DMS114 treated with DMSO at 0.1 percent for 48 hours (cell line): ENCODE data around the gene ZNF366.

Experiments
- DNase-seq: peaks from one replicate; lab custom pipeline; 2025; ENCODE audit not compliant: unreplicated experiment; lab: John Stamatoyannopoulos, UW

The ZNF366 gene

DNA sequence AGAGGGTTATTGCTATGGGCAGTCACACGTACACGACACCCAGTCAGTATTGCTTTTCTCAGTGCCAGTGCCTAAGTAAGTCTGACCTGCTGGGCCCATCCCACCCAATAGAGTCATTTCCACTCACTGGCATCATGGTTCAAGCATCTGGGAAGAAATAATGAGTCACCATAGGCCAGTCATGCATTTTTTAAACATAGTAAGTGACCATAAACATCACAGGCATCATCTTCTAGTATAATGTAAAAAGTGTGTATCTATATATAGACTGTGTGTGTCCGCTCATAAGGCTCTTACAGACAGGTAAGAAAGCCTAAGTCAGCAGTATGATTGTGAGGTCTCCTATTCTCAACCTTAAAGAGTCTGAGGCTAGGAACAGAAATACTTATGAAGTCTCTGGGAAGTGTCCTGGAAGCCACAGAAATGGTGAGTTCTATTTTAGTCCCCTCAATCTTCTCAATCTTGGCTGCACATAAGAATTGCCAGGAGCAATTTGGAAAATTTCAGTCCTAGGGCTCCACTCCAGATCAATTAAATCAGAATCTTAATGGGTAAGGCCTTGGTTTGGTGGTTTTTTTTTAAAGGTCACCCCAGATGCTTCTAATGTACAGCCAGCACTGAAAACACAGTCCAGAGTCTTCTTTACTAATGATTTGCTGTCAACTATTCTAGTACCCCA lies 65.2 kb downstream of the ZNF366 start:
- DNase-seq, result no peak

DNA sequence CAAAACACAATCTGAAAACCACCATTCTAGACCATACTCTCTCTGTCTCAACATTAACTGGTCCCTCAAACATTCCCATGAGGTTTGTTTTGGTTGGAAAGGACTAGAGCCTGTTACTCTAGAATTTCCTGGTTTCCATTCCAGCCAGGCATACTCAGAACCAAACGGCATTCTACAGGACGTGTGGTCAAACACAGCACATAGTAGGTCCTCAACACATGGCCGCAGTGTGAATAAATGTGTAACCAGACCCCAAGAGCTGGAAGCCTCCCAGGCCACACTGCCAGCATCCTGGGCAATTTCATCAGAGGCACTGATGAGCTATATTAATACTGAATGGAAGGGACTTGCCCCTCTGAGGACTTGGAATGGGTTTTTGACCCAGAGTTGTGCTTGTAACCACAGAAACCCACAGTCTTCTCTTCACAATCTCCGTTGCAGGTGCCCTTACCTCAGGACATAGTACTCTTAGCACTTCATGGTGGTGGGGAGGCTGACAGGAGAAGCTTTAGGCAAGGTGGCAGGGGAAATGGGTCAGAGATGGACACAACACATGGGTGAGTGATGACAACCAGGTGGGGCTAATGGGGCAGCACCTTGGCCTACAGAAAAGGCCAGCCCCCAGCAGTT lies 66.0 kb downstream of the ZNF366 start:
- no peak for DNase-seq

- DNase-seq, result no peak
These were observed 67.0 kb downstream of the ZNF366 start for GRCh38 chr5:72440207-72440638.

DNA sequence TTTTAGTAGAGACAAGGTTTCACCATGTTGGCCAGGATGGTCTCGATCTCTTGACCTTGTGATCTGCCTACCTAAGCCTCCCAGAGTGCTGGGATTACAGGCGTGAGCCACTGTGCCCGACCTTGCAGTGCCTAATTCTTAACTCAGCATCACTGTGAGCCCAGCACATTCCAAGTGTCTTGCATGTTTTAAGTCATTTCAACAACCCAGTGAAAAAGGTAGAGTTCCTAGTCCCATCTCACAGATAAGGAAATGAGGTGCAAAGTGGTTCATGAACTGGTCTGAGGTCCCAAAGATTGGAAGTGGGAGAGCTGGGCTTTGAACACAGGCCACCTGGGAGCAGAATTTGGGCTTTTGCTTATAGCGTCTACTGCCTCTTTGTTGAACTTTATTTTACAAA lies 68.0 kb downstream of the ZNF366 start:
- no peak for DNase-seq

DNA sequence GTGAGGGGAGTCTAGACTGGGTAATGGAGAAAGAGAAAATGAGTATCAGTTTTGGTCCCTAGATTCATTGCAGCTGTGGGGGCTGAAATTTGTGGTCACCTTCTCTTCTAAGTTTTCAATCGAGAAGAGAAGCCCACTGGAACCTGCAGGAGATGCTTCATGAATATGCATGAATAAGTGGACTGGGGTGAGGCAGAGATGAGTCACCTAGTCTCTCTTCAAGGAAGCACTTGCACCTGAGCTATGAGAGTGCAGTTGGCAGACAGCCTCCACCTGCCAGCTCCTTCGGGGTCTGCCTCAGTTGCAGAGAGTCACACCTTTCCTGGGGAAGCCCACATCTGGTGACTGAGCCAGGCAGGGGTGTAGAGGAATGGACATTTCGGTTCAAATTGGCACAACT lies 69.1 kb downstream of the ZNF366 start:
- DNase-seq, result no peak

DNA sequence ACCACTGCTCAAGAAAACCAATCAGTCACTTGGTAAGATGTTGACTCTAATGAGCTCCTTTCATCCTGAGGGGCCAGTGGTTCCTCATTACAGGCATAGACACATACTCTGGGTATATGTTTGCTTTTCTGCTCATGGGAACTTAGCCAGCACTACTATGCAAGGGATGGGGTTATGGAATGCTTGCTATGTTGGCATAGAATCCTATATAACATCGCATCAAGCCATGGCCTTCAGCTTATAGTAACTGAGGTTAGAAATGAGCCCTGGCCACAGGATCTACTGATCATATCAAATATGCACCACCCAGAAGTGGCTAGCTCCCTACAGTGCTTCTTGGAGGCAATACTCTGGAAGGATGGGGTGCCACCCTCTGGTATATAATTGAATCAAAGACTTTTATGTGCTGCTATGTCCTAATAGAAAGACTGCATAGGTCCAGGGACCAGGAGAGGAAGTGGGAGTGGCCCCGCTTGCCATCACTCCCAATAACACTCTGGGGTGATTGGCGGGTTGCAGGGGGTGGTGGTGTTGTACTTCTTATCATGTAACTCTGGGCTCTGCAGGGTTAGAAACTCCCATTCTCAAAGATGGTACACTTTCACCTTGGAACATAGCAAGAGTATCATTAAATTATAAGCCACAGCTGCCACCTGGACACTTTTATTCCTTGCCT lies 70.3 kb downstream of the ZNF366 start:
- DNase-seq, result no peak

DNA sequence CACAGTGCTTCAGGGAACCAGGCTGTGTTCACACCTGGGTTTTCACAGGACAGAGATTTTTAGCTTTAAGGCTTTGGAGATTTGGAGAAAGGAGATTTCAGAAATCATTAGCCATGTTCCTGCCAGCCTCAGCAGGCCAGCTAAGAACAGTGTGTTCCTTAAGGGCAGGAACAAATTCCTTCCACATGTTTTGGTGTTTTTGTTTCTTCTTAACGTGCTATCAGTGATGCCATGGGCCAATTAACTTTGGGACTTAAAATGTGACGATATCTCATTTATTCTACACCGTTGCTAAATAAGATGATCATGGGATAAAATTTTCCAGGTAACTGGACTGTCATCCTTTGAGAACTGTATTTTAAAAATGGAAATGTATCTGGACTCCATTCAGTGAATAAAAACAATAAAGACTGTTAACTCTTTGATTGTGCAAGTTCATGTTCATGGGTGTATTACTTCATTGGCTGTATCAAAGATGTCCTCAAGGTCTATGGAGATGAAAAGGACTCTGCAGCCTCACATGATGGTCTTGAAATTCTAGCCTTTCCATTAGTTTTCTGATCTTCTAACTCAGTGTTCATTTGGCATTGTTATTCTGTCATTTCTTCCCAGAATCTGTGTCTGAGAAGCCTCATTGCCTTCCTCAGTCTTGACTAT lies 72.3 kb downstream of the ZNF366 start:
- no peak for DNase-seq

- DNase-seq, result no peak
These were observed 73.0 kb downstream of the ZNF366 start for GRCh38 chr5:72434056-72434780.

DNA sequence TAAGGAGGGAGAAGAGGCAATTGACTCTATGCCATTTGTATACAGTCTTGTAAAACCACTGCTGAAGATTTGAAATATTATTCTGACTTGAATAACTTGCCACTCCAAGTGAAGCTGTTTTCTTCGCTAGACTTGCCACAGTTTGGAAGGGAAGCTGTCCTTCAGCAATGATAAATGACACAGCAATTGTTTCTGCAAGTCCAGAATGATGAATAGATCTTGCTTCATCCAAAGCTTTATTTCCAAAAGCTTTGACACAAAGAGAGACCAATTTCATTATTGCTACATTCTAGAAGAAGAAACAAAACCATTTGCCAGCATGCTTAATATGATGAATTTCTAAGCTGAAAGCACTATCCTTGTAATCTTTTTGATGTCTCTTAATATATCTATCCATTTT lies 73.7 kb downstream of the ZNF366 start:
- no peak for DNase-seq

GRCh38 chr5:72428669-72429068 lies 78.5 kb downstream of the ZNF366 start:
- DNase-seq, result no peak

GRCh38 chr5:72427488-72428437 lies 79.4 kb downstream of the ZNF366 start:
- DNase-seq, result no peak

- no peak for DNase-seq
These were observed 80.2 kb downstream of the ZNF366 start for GRCh38 chr5:72427016-72427415.

DNA sequence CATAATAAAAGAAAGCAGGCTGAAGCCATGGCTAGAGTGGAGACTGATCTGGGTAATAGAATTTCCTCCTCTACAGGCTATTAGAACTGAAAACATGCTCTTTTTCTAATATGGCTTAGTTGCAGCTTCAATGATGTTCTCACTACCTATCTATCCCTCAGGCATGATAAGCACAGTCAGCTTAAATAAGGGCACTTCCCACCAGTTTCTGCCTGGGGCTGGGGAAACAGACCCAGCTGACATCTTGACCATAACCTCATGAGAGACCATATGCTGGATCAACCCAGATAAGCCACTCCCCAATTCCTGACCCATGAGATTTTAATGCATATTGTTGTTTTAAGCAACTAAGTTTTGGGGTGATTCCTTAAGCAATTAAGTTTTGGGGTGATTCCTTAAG lies 81.2 kb downstream of the ZNF366 start:
- no peak for DNase-seq

GRCh38 chr5:72418271-72418670 lies 88.9 kb downstream of the ZNF366 start:
- no peak for DNase-seq

GRCh38 chr5:72417333-72418062 lies 89.7 kb downstream of the ZNF366 start:
- no peak for DNase-seq

DNA sequence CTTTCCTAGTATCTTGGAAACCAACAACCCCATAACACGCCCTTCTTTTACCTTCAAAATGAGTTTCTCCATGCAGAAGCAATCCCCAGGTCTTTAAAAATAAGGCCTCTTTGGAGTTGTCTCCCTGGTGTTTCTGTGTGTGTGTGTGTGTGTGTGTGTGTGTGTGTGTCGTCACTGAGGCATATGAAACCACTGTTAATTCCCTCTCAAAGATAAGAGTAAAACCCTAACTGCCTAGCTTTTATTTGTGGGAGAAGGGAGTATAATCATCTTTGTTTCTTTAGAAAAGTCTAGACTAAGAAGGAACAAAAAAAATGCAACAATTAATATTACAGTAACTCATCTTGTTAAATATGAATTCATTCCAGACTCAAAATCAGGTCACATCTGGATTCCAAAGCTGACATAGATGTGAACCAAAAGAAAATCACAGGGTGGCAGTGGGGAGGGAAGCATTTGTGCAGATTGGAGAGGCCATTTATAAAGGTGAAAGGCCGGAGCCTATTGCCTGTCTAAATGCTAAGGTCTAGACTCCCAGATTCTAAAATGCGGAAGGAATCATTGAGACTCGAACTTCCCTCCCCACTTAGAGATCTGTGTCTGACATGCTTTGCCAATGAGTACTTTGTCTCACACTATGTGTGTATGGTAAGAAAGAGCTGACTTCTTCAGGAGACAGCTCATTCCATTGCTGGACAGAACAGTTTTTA lies 91.4 kb downstream of the ZNF366 start:
- no peak for DNase-seq

- DNase-seq, result no peak
These were observed 94.7 kb downstream of the ZNF366 start for GRCh38 chr5:72412283-72413055.

- no peak for DNase-seq
These were observed 96.4 kb downstream of the ZNF366 start for GRCh38 chr5:72410688-72411295.
